ENCODE results near the gene UBAP1.

Gene UBAP1

GRCh38 chr9:34259315-34259714 is 80.5 kb downstream of the UBAP1 start:
- Histone ChIP-seq H3F3A (ENCODE audit: insufficient read depth, low read length) (no peaks in the 10 kb centered on the region), H3K36me3 (replicated peaks; ENCODE audit: insufficient read depth, low read length) (no peaks in the 10 kb centered on the region), H3K4me1 (ENCODE audit: low read length) (no peaks in the 10 kb centered on the region), H4K20me1 (ENCODE audit: insufficient read depth, low read length) (no peaks in the 10 kb centered on the region), H3K9me3 (replicated peaks; ENCODE audit: insufficient read depth, low read length) (no peaks in the 10 kb centered on the region), H3K9me2 (replicated peaks; ENCODE audit: insufficient read depth, low read length) (no peaks in the 10 kb centered on the region), H3K4me2 (ENCODE audit: low read depth, low read length) (no peak overlapping the region), H3K4me3 (ENCODE audit: low read length) (no peak overlapping the region), H3K27ac (ENCODE audit: low read length) (no peak overlapping the region), H3K9ac (ENCODE audit: low read length) (no peak overlapping the region), H2AFZ (ENCODE audit: low read length) (no peak overlapping the region), H3K27me3 (replicated peaks; ENCODE audit: insufficient read depth, low read length) (no peaks in the 10 kb centered on the region), H3K79me2 (ENCODE audit: low read length) (no peaks in the 10 kb centered on the region)
- TF ChIP-seq CTCF (IDR thresholded peaks at IDR 0.05; ENCODE audit: low read length): no peak
- TF ChIP-seq EZH2 (optimal IDR thresholded peaks at IDR 0.05; ENCODE audit: low read depth, low read length): no peak
- TF ChIP-seq EZH2phosphoT487 (IDR thresholded peaks at IDR 0.05; ENCODE audit: low read length): no peak
- no peak for DNase-seq

- Histone ChIP-seq H3F3A (ENCODE audit: insufficient read depth, low read length) (no peaks in the 10 kb centered on the region), H3K9me3 (replicated peaks; ENCODE audit: insufficient read depth, low read length) (no peaks in the 10 kb centered on the region), H3K4me2 (ENCODE audit: low read depth, low read length) (no peak overlapping the region), H2AFZ (ENCODE audit: low read length) (no peak overlapping the region), H3K27ac (ENCODE audit: low read length) (no peak overlapping the region), H3K9me2 (replicated peaks; ENCODE audit: insufficient read depth, low read length) (no peaks in the 10 kb centered on the region), H3K79me2 (ENCODE audit: low read length) (no peaks in the 10 kb centered on the region), H3K9ac (ENCODE audit: low read length) (no peak overlapping the region), H3K4me1 (ENCODE audit: low read length) (no peaks in the 10 kb centered on the region), H4K20me1 (ENCODE audit: insufficient read depth, low read length) (no peaks in the 10 kb centered on the region), H3K36me3 (replicated peaks; ENCODE audit: insufficient read depth, low read length) (no peaks in the 10 kb centered on the region), H3K4me3 (ENCODE audit: low read length) (no peak overlapping the region), H3K27me3 (replicated peaks; ENCODE audit: insufficient read depth, low read length) (no peaks in the 10 kb centered on the region)
- TF ChIP-seq EZH2 (optimal IDR thresholded peaks at IDR 0.05; ENCODE audit: low read depth, low read length): no peak
- no peak for TF ChIP-seq CTCF (IDR thresholded peaks at IDR 0.05; ENCODE audit: low read length)
- no peak for TF ChIP-seq EZH2phosphoT487 (IDR thresholded peaks at IDR 0.05; ENCODE audit: low read length)
- no peak for DNase-seq
Measured at GRCh38 chr9:34262971-34263370, 84.1 kb downstream of the UBAP1 start.

- DNase-seq: no peak
- no peaks in the 10 kb centered on the region for H3F3A ChIP-seq (ENCODE audit: insufficient read depth, low read length)
- H2AFZ ChIP-seq (ENCODE audit: low read length): no peak overlapping the region
- TF ChIP-seq EZH2 (optimal IDR thresholded peaks at IDR 0.05; ENCODE audit: low read depth, low read length) (no peak), CTCF (IDR thresholded peaks at IDR 0.05; ENCODE audit: low read length) (no peak), EZH2phosphoT487 (IDR thresholded peaks at IDR 0.05; ENCODE audit: low read length) (no peak)
- no peaks in the 10 kb centered on the region for H3K9me2 ChIP-seq (replicated peaks; ENCODE audit: insufficient read depth, low read length)
- H3K27ac ChIP-seq (ENCODE audit: low read length): no peak overlapping the region
- H3K36me3 ChIP-seq (replicated peaks; ENCODE audit: insufficient read depth, low read length): no peaks in the 10 kb centered on the region
- H4K20me1 ChIP-seq (ENCODE audit: insufficient read depth, low read length): no peaks in the 10 kb centered on the region
- H3K4me3 ChIP-seq (ENCODE audit: low read length): no peak overlapping the region
- H3K9me3 ChIP-seq (replicated peaks; ENCODE audit: insufficient read depth, low read length): no peaks in the 10 kb centered on the region
- no peaks in the 10 kb centered on the region for H3K27me3 ChIP-seq (replicated peaks; ENCODE audit: insufficient read depth, low read length)
- H3K4me1 ChIP-seq (ENCODE audit: low read length): no peaks in the 10 kb centered on the region
- H3K9ac ChIP-seq (ENCODE audit: low read length): no peak overlapping the region
- no peak overlapping the region for H3K4me2 ChIP-seq (ENCODE audit: low read depth, low read length)
- no peaks in the 10 kb centered on the region for H3K79me2 ChIP-seq (ENCODE audit: low read length)
Measured at GRCh38 chr9:34267660-34268059, 88.8 kb downstream of the UBAP1 start.
